ENCODE results near the gene UPF2. TPM values are rescaled to one million over a fixed set of nuclear protein-coding genes. Genes with fewer than 3 reads are reported as not detected.

The UPF2 gene
- total and polyA plus RNA-seq, 10 of the 15 experiments (the other 5 are each of a cell fraction or from before 2014, with no cell fraction given): 21.0 to 44.4 (median 25.9) TPM

DNA sequence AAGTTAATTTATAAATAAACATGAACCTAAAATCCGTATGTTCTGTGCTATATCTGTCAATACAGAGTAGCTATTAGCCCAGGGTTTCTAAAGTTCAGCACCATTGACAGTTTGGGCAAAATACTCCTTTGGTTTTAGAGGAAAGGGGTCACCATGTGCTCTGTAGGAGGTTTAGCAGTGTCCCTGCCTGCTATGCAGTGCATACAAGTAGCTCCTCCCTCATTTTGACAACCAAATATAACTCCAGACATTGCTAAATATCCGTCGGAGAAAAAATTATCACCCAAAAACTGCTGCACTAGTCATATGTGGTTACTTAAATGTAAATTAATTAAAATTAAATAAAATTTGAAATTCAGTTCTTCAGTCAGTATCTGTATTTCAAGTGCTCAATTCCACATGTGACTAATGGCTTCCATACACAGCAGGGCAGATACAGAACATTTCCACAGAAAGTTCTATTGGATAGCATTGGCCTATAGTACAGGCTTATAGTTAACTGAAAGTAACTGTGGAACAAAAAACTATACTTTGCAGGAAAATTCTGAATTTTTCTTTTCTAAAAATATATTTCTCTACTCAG, 6.4 kb downstream of the UPF2 start:
- WGBS (ENCODE audit: insufficient coverage, insufficient replicate concordance, low lambda C conversion rate, missing lambda C conversion rate): 94% methylated on average over 3 of the region's 3 CpGs
- Histone ChIP-seq H3K9ac (ENCODE audit: control insufficient read depth, insufficient read depth, low read length) (no peak overlapping the region), H3K27ac (ENCODE audit: control insufficient read depth, insufficient read depth) (no peak overlapping the region), H4K20me1 (ENCODE audit: control insufficient read depth, insufficient read depth) (no peaks in the 10 kb centered on the region), H3K79me2 (ENCODE audit: control insufficient read depth, insufficient read depth, low read length) (peaks cover 79% of the 10 kb centered on the region), H3K9me3 (replicated peaks; ENCODE audit: control insufficient read depth, insufficient read depth, low read length) (no peaks in the 10 kb centered on the region; the same call in 2 of the 3 replicates), H3K36me3 (ENCODE audit: control insufficient read depth in 2 of 2, insufficient read depth in 2 of 2, low read length in 1 of 2) (peaks cover 2 to 13% of the 10 kb centered on the region in 2 experiments; a peak in 3 of 4 replicates), H3K4me2 (ENCODE audit: control insufficient read depth, insufficient read depth) (no peak overlapping the region), H3K27me3 (replicated peaks in 1 of 2; ENCODE audit: control insufficient read depth in 2 of 2, insufficient read depth in 2 of 2, low read length in 1 of 2) (no peaks in the 10 kb centered on the region), H2AFZ (ENCODE audit: control insufficient read depth, low read depth, low read length) (no peak overlapping the region), H3K4me3 (no peak overlapping the region), H3K4me1 (ENCODE audit: control insufficient read depth, insufficient read depth, low read length) (no peaks in the 10 kb centered on the region)
- ChIA-PET SMC1A (ENCODE audit: uncharacterized antibody, unreplicated experiment) (interaction anchor here (4.1 kb wide), 1 partner anchor 11 kb away, joined by 24 read pairs; no protein-coding TSS in a partner anchor), CTCF (interaction anchor here (1.4 kb wide), 1 partner anchor 49 kb away, joined by 6 read pairs; no protein-coding TSS in a partner anchor), RAD21 (ENCODE audit: unreplicated experiment) (interaction anchor here (1.5 kb wide), 1 partner anchor 10 kb away, joined by 3 read pairs; no protein-coding TSS in a partner anchor), POLR2A (interaction anchor here (0.6 kb wide), 1 partner anchor 80 kb away, joined by 3 read pairs; no protein-coding TSS in a partner anchor)
- intact Hi-C loops (cut with micrococcal nuclease; ENCODE audit: unreplicated experiment) (no loop called here), in situ Hi-C loops (cut with MboI) (no loop called here)
- FAIRE-seq (no peak), DNase-seq (ENCODE audit: low read depth, low spot score) (no peak), ATAC-seq (peak; percentile 18; the same call in 2 of the 3 replicates)
- no TSS peak for BruUV-seq (replicated peaks)
- no peak for TF ChIP-seq ZNF592 (IDR thresholded peaks at IDR 0.05)
- TF ChIP-seq NFIC (IDR thresholded peaks at IDR 0.05; ENCODE audit: low read depth, low read length): no peak
- no peak for TF ChIP-seq RBBP5 (conservative IDR thresholded peaks at IDR 0.05)
- TF ChIP-seq E4F1 (IDR thresholded peaks at IDR 0.05; ENCODE audit: borderline replicate concordance, partially characterized antibody): no peak
- TF ChIP-seq IKZF2 (IDR thresholded peaks at IDR 0.05): no peak
- TF ChIP-seq SREBF2 (IDR thresholded peaks at IDR 0.05; ENCODE audit: low read length): no peak
- no peak for TF ChIP-seq CBX5 (IDR thresholded peaks at IDR 0.05; ENCODE audit: low read depth)
- no peak for TF ChIP-seq KAT2A (conservative IDR thresholded peaks at IDR 0.05; ENCODE audit: control insufficient read depth, low read depth, low read length)
- no peak for TF ChIP-seq SREBF1 (IDR thresholded peaks at IDR 0.05; ENCODE audit: low read length)
- no peak for TF ChIP-seq LARP7 (IDR thresholded peaks at IDR 0.05)
- TF ChIP-seq, protein P1, sequence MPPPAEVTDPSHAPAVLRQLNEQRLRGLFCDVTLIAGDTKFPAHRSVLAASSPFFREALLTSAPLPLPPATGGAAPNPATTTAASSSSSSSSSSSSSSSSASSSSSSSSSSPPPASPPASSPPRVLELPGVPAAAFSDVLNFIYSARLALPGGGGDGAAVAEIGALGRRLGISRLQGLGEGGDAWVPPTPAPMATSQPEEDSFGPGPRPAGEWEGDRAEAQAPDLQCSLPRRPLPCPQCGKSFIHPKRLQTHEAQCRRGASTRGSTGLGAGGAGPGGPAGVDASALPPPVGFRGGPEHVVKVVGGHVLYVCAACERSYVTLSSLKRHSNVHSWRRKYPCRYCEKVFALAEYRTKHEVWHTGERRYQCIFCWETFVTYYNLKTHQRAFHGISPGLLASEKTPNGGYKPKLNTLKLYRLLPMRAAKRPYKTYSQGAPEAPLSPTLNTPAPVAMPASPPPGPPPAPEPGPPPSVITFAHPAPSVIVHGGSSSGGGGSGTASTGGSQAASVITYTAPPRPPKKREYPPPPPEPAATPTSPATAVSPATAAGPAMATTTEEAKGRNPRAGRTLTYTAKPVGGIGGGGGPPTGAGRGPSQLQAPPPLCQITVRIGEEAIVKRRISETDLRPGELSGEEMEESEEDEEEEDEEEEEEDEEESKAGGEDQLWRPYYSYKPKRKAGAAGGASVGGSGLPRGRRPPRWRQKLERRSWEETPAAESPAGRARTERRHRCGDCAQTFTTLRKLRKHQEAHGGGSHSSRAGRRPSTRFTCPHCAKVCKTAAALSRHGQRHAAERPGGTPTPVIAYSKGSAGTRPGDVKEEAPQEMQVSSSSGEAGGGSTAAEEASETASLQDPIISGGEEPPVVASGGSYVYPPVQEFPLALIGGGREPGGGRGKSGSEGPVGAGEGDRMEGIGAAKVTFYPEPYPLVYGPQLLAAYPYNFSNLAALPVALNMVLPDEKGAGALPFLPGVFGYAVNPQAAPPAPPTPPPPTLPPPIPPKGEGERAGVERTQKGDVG (CRISPR knock-in tag; IDR thresholded peaks at IDR 0.05): no peak
- no peak for TF ChIP-seq ZSCAN29 (IDR thresholded peaks at IDR 0.05)
- TF ChIP-seq ZNF217 (IDR thresholded peaks at IDR 0.05): no peak
- no peak for TF ChIP-seq RCOR1 (conservative IDR thresholded peaks at IDR 0.05; ENCODE audit: low read depth, low read length)
- no peak for TF ChIP-seq SMARCA5 (IDR thresholded peaks at IDR 0.05)
- no peak for TF ChIP-seq RELA (IDR thresholded peaks at IDR 0.05; ENCODE audit: borderline replicate concordance, partially characterized antibody)

Data from GM12878 (cell line).